GM08714 (cell line): ENCODE data around the gene CRB2.

Experiments
- H3K4me3 ChIP-seq: fragments of 200-500 bp; sonication (Bioruptor generic); 2 replicates; pipeline ENCODE4 v1.5.1; 2014; ENCODE audit warnings: mild to moderate bottlenecking, low read length, inconsistent platforms
- ZNF274 ChIP-seq: IDR thresholded peaks from 2 replicates; pipeline ENCODE4 v1.6.1; 2012; ENCODE audit warnings: mild to moderate bottlenecking, low read depth, low read length

CRB2 gene

GRCh38 chr9:123371228-123371584 is 15.2 kb downstream of the CRB2 start:
- TF ChIP-seq ZNF274: no peak
- no peak overlapping the region for H3K4me3 ChIP-seq

- no peak for TF ChIP-seq ZNF274
- H3K4me3 ChIP-seq: no peak overlapping the region
Measured at GRCh38 chr9:123371805-123372590, 16.0 kb downstream of the CRB2 start.

GRCh38 chr9:123372766-123373446 is 16.9 kb downstream of the CRB2 start:
- no peak for TF ChIP-seq ZNF274
- H3K4me3 ChIP-seq: no peak overlapping the region

- H3K4me3 ChIP-seq: no peak overlapping the region
- no peak for TF ChIP-seq ZNF274
Measured at GRCh38 chr9:123373447-123373923, 17.5 kb downstream of the CRB2 start.

GRCh38 chr9:123373946-123374345 is 17.9 kb downstream of the CRB2 start:
- TF ChIP-seq ZNF274: no peak
- no peak overlapping the region for H3K4me3 ChIP-seq

GRCh38 chr9:123375469-123376132 is 19.6 kb downstream of the CRB2 start:
- no peak for TF ChIP-seq ZNF274
- H3K4me3 ChIP-seq: no peak overlapping the region

GRCh38 chr9:123376218-123377071 is 20.4 kb downstream of the CRB2 start:
- no peak for TF ChIP-seq ZNF274
- no peak overlapping the region for H3K4me3 ChIP-seq

- H3K4me3 ChIP-seq: no peak overlapping the region
Measured at GRCh38 chr9:123377211-123377971, 21.4 kb downstream of the CRB2 start.

GRCh38 chr9:123378025-123378424 is 22.0 kb downstream of the CRB2 start:
- TF ChIP-seq ZNF274: no peak
- no peak overlapping the region for H3K4me3 ChIP-seq

More at GRCh38 chr9:123377211-123377971, 21.4 kb downstream of the CRB2 start:
- TF ChIP-seq ZNF274: no peak

GRCh38 chr9:123378956-123379660 is 23.1 kb downstream of the CRB2 start:
- TF ChIP-seq ZNF274: no peak

GRCh38 chr9:123380852-123381705 is 25.1 kb downstream of the CRB2 start:
- no peak overlapping the region for H3K4me3 ChIP-seq
- no peak for TF ChIP-seq ZNF274

More at GRCh38 chr9:123378956-123379660, 23.1 kb downstream of the CRB2 start:
- no peak overlapping the region for H3K4me3 ChIP-seq
